Lung (tissue), 12 donors: ENCODE results near the gene DYNLL2. TPM values are rescaled to one million over a fixed set of nuclear protein-coding genes. Genes with fewer than 3 reads are reported as not detected.

ENCODE experiments used
- ATAC-seq: fragments of 200-7000 bp; cut with Tn5 transposase; one replicate; pipeline ENCODE4 v1.9.1; 2020; ENCODE audit warnings: moderate number of reproducible peaks; ENCODE audit not compliant: insufficient read depth, low FRiP score
- DNase-seq, 3 donors: peaks; one replicate each; pipeline ENCODE4 v3.0.0-alpha.2; 2013 to 2017
- H3K27ac ChIP-seq, 2 donors: one replicate each; pipeline ENCODE4 v1.5.1; 2013; ENCODE audit warnings: mild to moderate bottlenecking in 2 of 2, moderate library complexity in 2 of 2, control low read depth in 1 of 2, inconsistent platforms in 1 of 2, low read depth in 1 of 2, low read length in 1 of 2
- H3K27me3 ChIP-seq, 3 donors: one replicate each; pipeline ENCODE4 v1.5.1; 2013; ENCODE audit warnings: low read length in 2 of 3; ENCODE audit not compliant: control insufficient read depth in 3 of 3, insufficient read depth in 3 of 3
- H3K36me3 ChIP-seq, 4 donors: one replicate each; pipeline ENCODE4 v1.5.1; 2013; ENCODE audit warnings: low read length in 4 of 4, mild to moderate bottlenecking in 1 of 4, moderate library complexity in 1 of 4; ENCODE audit not compliant: control insufficient read depth in 4 of 4, insufficient read depth in 4 of 4
- H3K4me1 ChIP-seq, 5 donors: one replicate each; pipeline ENCODE4 v1.5.1; 2013; ENCODE audit warnings: low read length in 5 of 5, mild to moderate bottlenecking in 2 of 5, moderate library complexity in 1 of 5; ENCODE audit not compliant: control insufficient read depth in 5 of 5, insufficient read depth in 5 of 5
- H3K4me3 ChIP-seq: one replicate; pipeline ENCODE4 v1.5.1; 2013; ENCODE audit warnings: mild to moderate bottlenecking, control low read depth, moderate library complexity
- H3K9ac ChIP-seq, 2 donors: one replicate each; pipeline ENCODE4 v1.5.1; 2013; ENCODE audit warnings: low read length in 2 of 2, control low read depth in 1 of 2; ENCODE audit not compliant: insufficient read depth in 1 of 2
- H3K9me3 ChIP-seq, 4 donors: one replicate each; pipeline ENCODE4 v1.5.1; 2013; ENCODE audit warnings: low read length in 3 of 4, mild to moderate bottlenecking in 1 of 4, moderate library complexity in 1 of 4; ENCODE audit not compliant: control insufficient read depth in 4 of 4, insufficient read depth in 3 of 4
- WGBS, 2 donors: extraction: QIAGEN DNeasy Blood & Tissue Kit; methylation state at CpG; one replicate each; pipeline ENCODE4 v1.1.7; 2013; 5-methylcytosine and 5-hydroxymethylcytosine counted together
- polyA plus RNA-seq, 2 donors: library from polyadenylated mRNA; stranded (reverse); fragments of 200-250 nt; gene quantifications; one replicate each; pipeline ENCODE4 v1.2.1, GENCODE V29; 2013
- total RNA-seq, 2 donors: library from RNA; depleted of rRNA in 1 of 2; stranded (reverse); fragments of >200 nt in 1 of 2; gene quantifications; one replicate each; pipeline ENCODE4 v1.2.1, GENCODE V29; 2014 to 2021
- TF ChIP-seq, protein P1 (sequence below): IDR thresholded peaks from 2 replicates; pipeline ENCODE4 v1.5.1; 2012; ENCODE audit warnings: mild to moderate bottlenecking; ENCODE audit errors: control extremely low read depth, extremely low read depth
- donor health status: control.
- donor health status: control.
- donor health status: Bipolar disorder and iron deficiency.
- donor health status: healthy.
- donor health status: DM: yes; HTN: yes; CAD: no.

Gene DYNLL2
- total and polyA plus RNA-seq, 4 donors: 21.8 to 36.5 (median 26.6) TPM

DNA sequence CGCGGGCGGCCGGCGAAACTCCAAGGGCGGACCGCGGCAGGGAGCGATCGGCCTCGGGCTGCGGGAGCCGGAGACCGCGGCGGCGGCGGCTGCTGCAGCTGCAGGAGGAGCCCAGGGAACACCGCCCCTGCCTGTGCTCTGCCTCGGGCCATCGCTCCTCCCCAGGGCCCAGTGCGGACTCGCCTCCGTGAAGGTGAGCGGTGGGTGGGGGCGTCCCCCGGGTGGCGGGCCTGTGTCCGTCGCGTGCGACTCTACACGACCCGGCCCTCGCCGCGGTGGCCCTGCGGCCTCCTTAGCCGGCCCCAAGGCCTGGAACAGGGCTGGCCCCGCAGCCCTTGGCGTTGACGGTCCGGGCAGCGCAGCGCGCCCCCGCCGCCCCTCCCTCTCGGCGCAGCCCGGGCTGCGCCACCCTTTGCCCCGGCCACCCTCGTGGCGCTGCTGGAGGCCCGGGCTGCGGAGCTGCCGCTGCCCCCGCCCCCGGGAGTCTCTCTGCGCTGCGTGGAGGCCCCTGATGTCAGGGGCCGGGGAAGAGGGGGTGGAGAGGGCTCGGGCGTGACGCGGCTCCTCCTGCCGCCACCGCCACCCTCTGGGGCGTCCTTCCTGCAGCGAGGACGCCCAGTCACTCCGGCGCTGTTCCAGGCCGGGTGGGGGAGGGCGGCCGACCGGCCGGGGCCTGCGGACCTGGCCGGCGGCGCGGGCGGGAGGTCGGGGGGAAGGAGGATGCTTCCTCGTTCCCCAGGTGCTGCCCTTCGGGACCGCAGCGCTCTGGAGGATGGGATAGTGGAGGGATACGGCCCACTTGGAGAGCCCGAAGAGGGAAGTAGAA is 485 bp downstream of the DYNLL2 start:
- Histone ChIP-seq H3K36me3 (peaks cover 0 to 16% (median 11%) of the 10 kb centered on the region in 4 donors), H3K9ac (peak overlapping the region; percentile 52 to 75), H3K27me3 (no peaks in the 10 kb centered on the region), H3K9me3 (no peaks in the 10 kb centered on the region), H3K4me1 (peaks cover 12 to 60% (median 19%) of the 10 kb centered on the region in 5 donors), H3K27ac (peak overlapping the region; percentile 98), H3K4me3 (peak overlapping the region; percentile 96)
- ATAC-seq (peak; percentile 77), DNase-seq (peak; percentile 57 to 73 (median 63))
- TF ChIP-seq, protein P1, sequence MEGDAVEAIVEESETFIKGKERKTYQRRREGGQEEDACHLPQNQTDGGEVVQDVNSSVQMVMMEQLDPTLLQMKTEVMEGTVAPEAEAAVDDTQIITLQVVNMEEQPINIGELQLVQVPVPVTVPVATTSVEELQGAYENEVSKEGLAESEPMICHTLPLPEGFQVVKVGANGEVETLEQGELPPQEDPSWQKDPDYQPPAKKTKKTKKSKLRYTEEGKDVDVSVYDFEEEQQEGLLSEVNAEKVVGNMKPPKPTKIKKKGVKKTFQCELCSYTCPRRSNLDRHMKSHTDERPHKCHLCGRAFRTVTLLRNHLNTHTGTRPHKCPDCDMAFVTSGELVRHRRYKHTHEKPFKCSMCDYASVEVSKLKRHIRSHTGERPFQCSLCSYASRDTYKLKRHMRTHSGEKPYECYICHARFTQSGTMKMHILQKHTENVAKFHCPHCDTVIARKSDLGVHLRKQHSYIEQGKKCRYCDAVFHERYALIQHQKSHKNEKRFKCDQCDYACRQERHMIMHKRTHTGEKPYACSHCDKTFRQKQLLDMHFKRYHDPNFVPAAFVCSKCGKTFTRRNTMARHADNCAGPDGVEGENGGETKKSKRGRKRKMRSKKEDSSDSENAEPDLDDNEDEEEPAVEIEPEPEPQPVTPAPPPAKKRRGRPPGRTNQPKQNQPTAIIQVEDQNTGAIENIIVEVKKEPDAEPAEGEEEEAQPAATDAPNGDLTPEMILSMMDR: no peak
- WGBS, 2 donors: 0 to 1% methylated on average over 26 to 92 of the region's 92 CpGs

DNA sequence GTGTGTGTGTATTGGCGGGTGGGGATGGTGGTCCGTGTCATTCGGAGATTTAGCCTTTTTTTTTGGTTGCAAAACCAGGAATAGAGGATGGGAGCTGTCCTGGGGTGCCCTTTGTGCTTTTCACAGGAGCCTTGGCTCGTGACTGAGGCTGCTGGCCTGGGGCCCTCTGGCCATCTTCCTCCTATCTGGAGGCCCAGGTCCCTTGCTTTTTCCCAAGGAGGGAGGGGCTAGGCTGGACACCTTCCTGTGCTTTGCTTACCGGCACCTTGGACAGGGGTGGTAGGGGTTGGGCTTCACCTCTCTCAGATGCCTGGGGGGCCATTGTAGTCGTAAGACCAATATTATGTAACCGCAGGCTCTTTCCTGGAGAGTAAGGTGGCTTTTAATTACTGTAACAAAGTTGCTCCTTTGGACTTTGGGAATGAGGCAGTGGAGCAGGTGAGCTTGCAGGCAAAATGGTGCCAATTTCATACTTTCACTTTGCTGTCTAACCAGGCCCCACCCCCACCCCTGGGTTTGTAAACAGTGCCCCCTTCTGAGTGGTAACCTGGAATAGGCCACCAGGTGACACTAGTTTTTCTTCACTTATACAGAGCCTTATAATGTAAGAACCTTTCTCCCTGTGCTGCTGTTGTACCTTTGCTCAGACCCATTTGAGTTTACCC is 1.2 kb downstream of the DYNLL2 start:
- TF ChIP-seq, protein P1: no peak
- WGBS, 2 donors: 1 to 2% methylated on average over 7 of the region's 7 CpGs
- DNase-seq: peak; percentile 22 to 48 (median 30)
- H3K9me3 ChIP-seq: no peaks in the 10 kb centered on the region
- peak overlapping the region; percentile 62 to 98 for H3K27ac ChIP-seq
- peaks cover under 1 to 21% (median 16%) of the 10 kb centered on the region in 4 donors for H3K36me3 ChIP-seq
- H3K27me3 ChIP-seq: no peaks in the 10 kb centered on the region
- H3K4me3 ChIP-seq: peak overlapping the region; percentile 96
- peak overlapping the region in 1 of 2 donors; percentile 75 for H3K9ac ChIP-seq
- H3K4me1 ChIP-seq: peaks cover 12 to 60% (median 19%) of the 10 kb centered on the region in 5 donors
- no peak for ATAC-seq

DNA sequence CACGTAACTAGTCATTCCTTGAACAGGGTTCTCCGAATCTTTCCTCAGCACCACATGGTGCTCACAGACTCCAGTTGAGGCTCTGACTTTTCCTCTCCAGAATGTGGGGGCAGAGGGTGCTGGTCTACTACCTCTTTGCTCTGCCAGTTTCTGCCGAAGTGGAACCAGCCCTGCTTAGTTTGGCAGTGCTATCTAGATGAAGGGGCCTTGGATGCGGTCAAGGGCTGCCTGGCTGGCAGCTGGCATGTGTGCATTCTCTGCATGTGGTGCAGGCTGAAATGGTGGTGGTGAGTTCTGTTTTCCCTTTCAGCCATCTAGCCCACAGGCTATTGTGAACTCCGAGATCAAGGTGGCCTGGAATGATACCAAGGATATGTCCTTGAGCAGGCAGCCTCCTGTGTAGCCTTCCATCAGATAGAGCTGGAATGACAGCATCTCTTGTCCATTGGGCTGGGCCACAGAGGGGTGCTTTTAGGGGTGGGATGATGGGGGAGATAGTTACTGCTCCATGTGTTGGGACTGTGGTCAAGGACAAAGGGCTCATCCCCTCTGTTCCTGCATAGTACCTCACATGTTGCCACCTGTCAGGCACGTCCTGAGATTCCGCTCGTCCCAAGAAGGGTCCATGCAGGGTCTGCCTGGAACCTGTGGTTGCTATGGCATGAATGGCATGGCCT is 2.0 kb downstream of the DYNLL2 start:
- no peaks in the 10 kb centered on the region for H3K9me3 ChIP-seq
- 64 to 79% methylated on average over 8 of the region's 8 CpGs for WGBS, 2 donors
- H3K36me3 ChIP-seq: peaks cover 7 to 28% (median 22%) of the 10 kb centered on the region in 4 donors
- TF ChIP-seq, protein P1: no peak
- H3K4me3 ChIP-seq: no peak overlapping the region
- H3K4me1 ChIP-seq: peaks cover 12 to 60% (median 19%) of the 10 kb centered on the region in 5 donors
- no peak for ATAC-seq
- H3K9ac ChIP-seq: peak overlapping the region in 1 of 2 donors; percentile 0
- peak overlapping the region; percentile 4 to 98 for H3K27ac ChIP-seq
- no peaks in the 10 kb centered on the region for H3K27me3 ChIP-seq
- no peak for DNase-seq
